Activated CD8-positive, alpha-beta memory T cell treated with anti-CD3 and anti-CD28 coated beads, Interleukin-2, amount 50 U/mL, for 24 hours (primary cell): ENCODE data around the gene ZNF580.

Experiments used
- DNase-seq: peaks from one replicate; pipeline ENCODE4 v3.0.0-alpha.2; 2020; ENCODE audit errors: extremely low read depth

The ZNF580 gene

DNA sequence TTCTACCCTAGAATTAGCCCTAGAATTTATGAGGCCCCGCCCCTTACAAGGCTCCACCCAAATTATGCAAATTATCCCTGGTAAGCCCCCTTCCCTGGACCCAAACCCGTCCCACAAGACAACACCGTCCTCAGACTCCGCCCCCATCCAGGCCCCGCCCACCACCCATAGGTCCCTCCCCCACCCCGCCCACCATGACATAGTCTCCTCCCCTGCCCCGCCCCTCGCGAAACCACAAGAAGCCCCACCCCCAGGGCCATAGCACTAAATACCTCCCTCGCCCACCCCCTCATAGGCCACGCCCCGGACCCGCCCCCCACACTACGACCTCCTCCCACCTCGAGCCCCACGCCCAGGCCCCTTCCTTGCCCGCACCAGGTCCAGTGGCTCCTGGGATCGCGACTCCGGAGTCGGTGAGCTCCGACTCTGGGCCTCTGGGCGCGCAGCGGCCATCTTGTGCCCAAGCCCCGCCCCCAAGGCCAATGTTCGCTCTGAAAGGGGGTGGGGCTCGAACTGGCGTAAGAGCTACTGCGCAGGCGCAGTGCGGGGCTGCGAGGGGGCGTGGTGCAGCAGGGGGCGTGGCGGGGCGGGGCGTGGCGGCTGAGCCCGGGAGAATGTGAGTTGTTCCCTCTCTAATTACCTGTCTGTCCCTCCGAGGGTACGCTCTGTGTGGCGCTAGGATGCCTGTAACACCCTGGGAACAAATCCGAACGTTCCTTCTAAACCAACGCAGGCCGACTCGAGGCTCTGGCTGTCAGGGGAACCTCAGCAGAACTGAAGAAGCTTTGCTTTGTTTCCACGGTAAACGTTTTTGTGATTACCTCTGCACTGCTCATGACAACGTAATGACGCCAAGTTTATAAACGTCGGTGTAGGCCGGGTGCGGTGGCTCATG lies 16.4 kb upstream of the ZNF580 start, which contains the start of gene ZNF784:
Gene ZNF784 (minus strand): TSS at position 458 of the 895 bp plus-strand sequence. CDS start 5 bp downstream, at position 453.
- DNase-seq: no peak

DNA sequence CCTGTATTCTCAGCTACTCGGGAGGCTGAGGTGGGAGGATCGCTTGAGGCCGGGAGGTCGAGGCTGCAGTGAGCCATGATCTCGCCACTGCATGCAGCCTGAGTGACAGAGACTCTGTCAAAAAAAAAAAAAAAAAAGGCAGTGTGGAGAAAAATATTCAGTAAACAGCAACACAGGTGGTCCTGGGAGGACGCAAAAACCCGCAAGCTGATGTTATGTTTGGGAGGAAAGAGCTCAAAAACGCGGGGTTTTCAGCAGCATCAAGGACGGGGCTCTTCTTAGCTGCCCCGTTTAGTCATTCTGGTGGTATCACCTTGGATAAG lies 15.8 kb upstream of the ZNF580 start:
- DNase-seq: no peak

DNA sequence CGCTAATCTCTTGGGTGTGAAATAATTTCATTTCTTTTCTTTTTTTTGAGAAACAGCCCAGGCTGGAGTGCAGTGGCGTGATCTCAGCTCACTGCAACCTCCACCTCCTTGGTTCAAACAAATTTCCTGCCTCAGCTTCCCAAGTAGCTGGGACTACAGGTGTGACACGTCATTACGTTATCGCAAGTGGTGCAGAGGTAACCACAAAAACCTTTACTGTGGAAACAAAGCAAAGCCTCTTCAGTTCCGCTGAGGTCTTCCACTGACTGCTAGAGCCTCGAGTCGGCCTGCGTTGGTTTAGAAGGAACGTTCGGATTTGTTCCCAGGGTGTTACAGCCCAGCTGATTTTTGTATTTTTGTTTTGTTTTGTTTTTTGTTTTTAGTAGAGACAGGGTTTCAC lies 14.5 kb upstream of the ZNF580 start:
- no peak for DNase-seq

DNA sequence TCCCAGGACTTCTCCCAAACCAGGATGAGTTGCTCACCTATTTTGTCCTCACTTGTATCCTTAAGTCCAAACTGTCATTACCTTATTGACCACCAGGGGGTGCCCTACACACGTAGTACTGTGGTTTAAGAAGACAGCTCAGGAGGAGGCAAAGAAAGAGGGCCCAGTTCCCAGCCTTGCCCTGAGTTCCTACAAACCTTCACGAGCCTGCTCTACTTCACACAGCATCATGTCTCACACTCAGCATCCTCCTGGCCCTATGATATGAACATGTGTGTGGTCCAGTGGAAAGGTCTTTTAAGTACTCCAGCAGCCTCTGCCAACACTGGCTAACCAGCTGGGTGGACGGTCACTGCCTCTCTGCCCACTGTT lies 8.4 kb upstream of the ZNF580 start:
- peak; percentile 88 for DNase-seq

DNA sequence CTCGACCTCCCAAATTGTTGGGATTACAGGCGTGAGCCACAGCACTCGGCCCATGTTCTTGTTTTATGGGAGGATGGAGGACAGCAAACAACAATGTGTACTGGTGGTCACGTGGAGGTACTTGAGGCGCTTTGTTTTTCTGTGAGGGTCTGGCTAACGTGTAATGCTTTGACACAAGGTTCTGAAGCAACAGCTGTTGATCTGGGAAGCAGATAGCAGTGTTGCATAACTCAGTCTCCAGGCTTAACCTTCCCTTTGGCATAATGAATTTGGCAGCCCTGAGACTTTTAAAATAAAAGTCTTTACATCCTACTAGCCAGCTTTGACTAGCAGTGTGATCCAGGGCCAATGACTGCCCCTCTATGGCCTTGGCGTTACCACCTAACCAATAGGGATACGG lies 6.9 kb upstream of the ZNF580 start:
- no peak for DNase-seq

DNA sequence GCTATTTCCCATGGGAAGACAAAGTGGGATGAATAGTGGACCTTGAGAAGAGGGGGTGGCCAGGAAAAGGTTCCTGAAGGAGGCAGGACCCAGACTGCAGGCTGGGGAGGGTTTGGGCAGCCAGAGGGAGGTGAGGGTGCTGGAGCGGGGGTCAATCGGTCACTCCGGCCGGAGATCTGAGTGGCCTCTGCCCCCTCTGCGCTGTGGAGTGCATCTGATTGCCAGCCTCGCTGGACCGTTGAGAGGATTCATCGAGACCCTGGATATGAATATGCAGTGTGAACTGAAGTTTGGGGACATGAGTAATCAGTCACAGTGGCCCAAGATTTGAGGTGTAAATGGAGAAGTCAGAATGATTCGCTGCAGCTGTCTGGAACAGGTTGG lies 5.5 kb upstream of the ZNF580 start:
- no peak for DNase-seq

DNA sequence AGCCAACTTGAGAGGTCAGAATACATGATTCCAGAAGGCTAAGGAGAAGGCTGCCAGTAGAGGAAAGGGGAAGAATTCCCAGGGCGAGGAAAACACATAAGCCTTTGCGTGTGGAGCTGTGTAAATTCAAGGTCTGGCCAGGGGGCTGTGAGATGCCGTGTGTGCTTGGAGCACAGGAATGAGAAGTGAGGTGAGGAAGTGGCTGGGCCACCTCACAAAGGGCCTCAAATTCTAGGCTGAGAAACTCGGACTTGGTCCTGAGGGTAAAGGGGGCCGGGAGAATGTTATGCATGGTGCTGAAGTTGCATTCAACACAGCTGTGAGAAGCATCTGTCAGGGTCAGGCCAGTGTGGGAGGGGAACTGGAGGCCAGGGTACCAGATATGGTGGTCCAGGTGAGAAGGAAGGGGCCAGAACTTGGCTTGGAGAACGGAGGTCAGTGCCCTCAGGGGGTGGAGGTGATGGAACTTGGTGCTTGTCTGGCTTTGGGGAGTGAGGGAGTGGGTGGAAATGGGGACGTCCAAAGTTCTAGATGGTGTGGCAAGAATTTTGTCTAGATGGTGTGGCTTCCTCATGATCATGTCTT lies 4.9 kb upstream of the ZNF580 start:
- DNase-seq: no peak

DNA sequence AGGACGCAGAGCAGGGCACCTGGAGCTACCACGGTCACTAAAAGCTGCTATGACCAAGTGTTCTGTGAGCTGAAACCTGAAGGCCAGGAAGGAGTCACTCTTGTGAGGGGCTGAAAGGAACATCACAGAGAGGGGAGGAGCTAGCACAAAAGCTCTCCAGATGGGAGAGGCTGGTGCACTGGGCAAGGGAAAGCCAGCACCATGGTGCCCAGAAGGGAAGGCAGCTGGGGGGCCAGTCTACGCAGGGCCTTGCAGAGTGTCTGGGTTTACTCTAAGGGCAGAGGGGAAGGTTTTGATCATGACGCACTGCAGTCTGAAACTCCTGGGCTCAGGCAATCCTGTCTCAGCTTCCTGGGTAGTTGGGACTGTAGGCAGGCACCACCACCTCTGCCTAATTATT lies 4.1 kb upstream of the ZNF580 start:
- no peak for DNase-seq

DNA sequence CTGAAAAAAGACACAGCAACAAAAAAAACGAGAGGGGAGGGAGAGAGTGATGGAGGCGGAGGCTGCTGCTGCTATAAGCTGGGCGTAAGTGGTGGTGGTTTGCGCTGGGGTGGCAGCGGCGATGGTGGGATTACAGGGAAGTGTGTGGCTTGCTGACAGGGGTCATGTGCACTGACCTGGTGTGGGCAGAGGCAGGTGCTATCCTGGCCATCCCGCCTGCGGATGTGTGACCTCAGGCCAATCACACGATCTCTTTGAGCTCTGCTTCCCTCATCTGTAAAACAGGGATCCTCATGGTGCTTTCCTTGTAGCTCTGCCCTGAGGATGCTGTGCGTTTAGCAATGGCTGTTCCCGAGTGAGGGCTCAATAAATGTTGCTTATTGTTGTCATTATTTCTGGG lies 3.3 kb upstream of the ZNF580 start:
- DNase-seq: no peak

DNA sequence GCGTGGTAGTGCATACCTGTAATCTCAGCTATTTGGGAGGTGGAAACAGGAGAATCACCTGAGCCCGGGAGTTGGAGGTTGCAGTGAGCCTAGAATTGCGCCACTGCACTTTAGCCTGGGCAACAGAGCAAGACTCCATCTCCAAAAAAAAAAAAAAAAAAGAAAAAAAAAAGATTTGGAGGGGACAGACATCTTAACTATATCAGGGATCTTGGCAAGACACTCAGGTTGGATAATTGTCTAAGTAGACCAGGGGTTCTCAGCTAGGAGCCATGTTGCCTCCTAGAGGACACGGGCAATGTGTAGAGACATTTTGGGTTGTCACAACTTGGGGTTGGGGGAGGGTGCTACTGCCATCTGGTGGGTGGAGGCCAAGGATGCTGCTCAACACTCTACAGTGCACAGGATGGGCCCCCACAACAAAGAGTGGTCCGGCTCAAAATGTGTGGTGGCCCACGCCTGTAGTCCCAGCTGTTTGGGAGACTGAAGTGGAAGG lies 1.9 kb upstream of the ZNF580 start:
- DNase-seq: no peak

DNA sequence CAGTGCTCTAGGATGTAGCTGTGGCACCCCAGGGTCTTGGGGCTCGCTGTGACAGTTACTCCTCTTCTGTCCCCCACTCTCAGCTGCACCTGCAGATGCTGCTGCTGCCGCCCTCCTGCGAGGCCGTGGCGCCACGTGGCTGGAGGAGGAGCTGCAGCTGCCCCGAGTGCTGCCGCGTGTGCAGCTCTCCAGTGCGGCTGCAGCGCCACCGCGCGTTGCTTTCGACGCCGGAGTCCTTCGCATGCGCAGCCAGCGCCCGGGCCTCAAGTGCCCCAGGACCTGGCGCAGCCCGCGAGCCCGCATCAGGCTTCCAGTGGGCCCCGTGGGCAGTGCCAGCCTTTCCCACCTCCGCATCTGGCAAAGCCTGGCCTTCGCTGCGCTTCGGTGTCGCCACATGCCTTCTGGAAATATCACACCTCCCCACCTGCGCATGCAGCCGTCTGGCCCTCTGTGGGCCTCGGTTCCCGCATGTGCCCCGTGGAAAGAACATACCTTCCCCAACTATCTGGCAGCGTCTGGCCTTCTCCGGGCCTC lies 692 bp upstream of the ZNF580 start:
- DNase-seq: no peak

DNA sequence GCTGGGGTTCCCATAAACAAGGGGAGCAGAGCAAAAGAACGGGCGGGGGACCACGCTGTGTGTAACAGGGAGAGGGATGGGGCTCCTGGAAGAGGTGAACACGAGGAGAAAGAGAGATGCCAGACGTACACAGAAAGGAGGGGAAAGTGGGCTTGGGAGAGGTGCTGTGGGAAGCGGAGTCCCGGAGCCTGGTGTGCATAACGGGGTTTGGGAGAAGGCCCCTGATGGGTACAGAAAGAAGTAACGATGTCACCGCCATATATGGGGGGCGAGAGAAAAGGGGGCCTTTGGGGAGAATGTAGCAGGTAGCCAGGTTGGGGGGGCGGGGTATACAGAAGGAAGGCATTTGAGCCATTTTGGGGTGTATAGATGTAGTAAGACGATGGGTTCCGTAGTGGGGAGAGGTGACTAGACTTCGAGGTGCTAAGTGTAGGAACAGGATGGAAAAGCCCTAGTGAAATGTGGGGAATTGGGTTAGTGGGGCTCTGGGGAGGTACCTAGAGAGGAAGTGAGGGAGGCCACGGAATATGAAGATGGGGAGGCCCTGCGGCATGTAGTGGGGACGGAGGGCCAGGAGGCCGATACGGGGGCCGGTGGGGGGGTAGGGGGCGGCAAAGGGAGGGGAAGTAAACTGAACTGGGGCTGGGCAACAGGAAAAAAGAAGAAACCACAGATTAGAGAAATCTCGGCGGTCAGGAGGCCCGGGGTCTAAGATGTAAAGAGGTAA lies 787 bp downstream of the ZNF580 start:
- no peak for DNase-seq

DNA sequence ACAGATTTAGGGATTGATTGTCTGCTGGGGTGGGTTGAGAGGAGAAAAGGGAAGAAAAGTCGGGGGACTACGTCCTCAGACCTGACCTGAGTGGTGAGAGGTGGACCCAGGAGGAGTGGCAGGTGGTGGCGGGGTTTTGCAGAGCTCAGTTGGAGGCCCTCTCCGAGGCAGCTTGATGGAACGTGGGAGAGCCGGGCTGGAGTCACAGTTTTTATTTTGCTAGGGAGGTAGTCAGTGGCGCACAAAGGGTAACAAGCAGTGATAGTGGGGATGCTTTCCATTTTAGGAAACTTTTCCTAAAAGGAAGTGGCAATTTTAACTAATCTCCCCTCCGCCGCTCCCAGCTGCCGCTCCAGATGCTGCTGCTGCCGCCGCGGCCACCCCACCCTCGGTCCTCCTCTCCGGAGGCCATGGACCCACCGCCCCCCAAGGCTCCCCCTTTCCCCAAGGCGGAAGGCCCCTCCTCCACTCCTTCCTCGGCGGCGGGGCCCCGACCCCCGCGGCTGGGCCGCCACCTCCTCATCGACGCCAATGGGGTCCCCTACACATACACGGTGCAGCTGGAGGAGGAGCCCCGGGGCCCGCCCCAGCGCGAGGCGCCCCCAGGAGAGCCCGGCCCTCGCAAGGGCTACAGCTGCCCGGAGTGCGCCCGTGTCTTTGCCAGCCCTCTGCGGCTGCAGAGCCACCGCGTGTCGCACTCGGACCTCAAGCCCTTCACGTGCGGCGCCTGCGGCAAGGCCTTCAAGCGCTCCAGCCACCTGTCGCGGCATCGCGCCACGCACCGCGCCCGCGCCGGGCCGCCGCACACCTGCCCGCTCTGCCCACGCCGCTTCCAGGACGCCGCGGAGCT lies 1.6 kb downstream of the ZNF580 start:
- DNase-seq: no peak

DNA sequence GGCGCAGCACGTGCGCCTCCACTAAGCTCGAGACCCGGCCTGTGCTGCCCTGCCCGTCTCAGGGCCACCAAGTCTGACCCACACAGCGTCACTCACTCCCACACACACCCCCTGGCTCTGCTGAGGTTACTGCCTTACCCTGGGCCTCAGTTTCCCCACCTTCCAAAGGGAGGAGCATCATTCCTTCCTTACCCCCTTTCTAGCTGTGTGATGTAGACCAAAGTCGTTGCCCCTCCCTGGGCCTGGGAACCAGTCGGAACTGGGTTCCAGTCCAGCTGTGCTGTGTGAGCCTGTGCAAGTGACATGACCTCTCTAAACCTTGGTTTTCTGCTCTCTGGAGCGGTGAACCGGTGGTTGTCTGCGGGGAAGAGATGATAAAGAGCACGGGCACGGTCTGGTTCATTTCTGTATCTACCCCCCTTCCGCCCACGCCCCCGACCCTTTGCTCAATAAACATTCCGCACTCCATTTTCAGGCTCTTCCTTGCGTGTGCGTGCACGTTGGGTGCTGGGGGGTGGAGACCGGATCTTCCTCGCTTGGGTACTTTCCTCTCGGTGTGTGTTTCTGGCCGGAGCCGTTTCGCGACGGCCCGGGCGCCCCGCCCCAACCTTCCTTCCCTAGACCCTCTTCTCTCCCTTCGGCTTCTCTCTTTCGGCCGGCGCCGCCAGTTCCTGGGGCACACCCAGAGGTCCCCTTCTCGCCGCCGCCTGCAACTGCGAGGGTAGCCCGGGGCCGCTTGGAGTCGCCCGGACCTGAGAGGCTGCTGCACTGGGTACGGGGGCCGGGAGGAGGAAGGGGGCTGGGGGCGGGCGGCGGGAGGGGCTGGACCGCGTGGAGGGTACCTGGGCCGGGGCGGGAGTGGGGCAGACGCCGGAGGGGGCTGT lies 2.4 kb downstream of the ZNF580 start, which contains the start of gene ZNF581:
Gene ZNF581 (plus strand): TSS at position 647 of the 884 bp plus-strand sequence. CDS start 923 bp downstream, outside the sequence.
- no peak for DNase-seq

DNA sequence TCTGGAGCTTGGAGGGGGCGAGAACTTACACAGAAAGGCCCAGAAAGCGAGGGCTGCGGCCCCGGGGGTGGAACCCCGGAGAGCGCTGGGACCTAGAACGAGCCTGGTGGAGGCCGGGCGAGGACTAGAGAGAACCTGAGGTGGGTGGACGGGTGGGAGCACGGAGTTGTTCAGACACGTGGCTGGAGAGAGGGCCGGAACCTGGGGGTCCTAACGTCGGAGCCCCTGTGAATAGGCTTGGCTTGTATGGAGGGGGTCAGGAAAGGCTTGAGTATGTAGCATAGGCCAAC lies 3.0 kb downstream of the ZNF580 start:
- no peak for DNase-seq

DNA sequence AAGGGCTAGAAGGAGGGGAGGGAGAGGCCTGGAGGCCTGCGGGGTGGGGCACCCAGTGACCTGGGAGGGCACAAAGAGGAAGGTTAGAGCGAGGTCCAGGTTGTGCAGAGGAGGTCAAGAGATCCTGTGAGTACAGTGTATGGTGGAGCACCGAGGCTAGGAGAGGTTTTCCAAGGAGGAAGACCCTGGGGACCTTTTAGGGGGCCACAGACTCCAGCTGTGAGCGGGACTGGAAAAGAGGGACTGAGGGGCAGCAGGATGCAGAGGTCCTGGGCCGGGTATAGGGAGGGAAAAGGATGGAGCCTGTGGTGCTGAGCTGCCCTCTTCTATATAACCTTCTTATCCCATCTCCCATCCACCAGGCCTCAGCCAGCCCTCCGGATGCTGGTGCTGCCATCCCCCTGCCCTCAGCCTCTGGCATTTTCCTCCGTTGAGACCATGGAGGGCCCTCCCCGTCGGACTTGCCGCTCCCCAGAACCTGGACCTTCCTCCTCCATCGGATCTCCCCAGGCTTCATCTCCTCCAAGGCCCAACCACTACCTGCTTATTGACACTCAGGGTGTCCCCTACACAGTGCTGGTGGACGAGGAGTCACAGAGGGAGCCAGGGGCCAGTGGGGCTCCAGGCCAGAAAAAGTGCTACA lies 3.5 kb downstream of the ZNF580 start:
- DNase-seq: no peak

DNA sequence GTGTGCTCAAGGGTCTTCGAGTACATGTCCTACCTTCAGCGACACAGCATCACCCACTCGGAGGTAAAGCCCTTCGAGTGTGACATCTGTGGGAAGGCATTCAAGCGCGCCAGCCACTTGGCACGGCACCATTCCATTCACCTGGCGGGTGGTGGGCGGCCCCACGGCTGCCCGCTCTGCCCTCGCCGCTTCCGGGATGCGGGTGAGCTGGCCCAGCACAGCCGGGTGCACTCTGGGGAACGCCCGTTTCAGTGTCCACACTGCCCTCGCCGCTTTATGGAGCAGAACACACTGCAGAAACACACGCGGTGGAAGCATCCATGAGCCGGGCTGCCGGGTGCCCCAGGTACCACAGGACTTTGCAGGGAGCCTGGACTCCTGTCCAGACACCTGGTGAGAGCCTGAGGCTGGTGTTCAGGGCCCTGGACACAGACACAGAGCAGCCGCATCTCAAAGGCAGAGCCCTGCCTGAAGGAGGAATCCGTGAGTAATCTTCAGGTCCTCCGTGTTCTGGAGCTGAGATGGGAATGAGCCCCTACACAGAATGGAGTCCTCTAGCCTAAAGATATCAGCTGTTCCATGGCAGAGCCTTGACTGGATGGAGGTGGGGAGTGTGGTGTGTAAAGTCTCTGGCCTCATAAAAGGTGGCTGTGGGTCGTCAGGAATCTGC lies 4.2 kb downstream of the ZNF580 start:
- DNase-seq: no peak

DNA sequence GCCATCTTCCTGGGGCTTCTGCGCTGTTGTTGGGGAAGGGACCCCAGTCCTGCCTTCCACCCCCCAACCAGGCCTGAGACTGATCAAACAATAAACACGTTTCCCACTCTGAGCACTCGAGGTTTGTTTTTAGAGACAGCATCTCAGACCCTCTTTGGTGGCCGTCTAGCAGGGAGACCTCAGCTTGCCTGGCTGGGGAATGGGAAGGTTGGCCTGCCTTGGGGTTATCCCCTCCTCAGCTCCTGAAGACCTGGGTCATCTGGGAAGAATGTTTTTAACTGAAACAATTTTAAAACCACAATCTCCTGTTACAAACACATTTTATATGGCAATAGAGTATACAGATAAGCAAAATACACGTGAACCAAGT lies 4.7 kb downstream of the ZNF580 start:
- no peak for DNase-seq

DNA sequence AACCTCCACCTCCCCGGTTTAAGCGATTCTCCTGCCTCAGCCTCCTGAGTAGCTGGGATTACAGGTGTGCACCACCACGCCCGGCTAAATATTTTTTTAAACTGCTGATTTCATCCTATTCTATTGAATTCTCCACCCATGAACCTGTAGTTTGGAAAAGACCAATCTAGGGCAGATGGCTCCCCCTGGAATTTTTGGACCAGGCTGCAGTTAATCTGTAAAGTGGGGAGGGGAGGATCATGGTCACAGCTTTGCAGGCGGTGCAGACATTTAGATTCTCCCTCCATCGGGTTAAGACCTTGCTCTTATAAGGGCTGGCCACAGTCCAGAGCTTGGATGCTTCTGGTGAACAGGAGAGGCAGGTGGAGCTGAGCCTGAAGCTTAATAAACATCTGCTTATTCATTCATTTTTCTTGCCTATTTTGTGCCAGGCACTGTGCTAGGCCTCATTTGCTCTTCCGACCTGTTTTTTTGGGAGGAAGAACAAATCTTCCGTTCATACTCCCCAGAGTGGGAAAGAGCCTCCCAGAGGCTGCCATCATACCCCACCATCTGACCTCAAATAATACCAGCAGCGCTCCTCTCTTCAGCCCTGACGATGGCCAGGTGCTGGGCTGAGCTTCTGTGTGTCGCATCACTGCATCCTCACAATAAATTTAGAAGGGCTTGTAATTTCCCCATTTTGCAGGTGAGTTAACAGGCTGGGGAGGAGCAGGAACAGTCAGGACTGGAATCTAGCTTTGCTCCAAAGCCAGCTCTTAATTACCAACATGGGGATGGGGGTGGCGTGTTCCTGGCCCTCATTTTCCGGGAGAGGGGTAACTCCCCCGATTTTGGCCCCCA lies 6.3 kb downstream of the ZNF580 start:
- no peak for DNase-seq
